ENCODE results near the gene GMDS. TPM values are rescaled to one million over a fixed set of nuclear protein-coding genes. Genes with fewer than 3 reads are reported as not detected.

The GMDS gene
- total RNA-seq, 2 experiments from 2014 or later, result 13.9 to 16.4 TPM

GRCh38 chr6:2173203-2173961 lies 72.0 kb downstream of the GMDS start:
- Histone ChIP-seq H3K27ac (ENCODE audit: low read depth in 1 of 2, low read length in 2 of 2) (no peak overlapping the region), H3K9me3 (ENCODE audit: control insufficient read depth in 1 of 2, insufficient read depth in 1 of 2, low read length in 2 of 2) (peaks cover 0 to 3% of the 10 kb centered on the region in 2 experiments), H3K4me3 (ENCODE audit: low read length) (no peak overlapping the region), H3K4me1 (ENCODE audit: insufficient read depth, low read length) (no peaks in the 10 kb centered on the region), H3K36me3 (ENCODE audit: insufficient read depth, low read length) (no peaks in the 10 kb centered on the region), H3K27me3 (ENCODE audit: control insufficient read depth in 1 of 2, insufficient read depth in 2 of 2, low read length in 2 of 2) (no peaks in the 10 kb centered on the region)
- H3K4me3 Mint-ChIP-seq, result no peak overlapping the region
- H3K9me3 Mint-ChIP-seq, result peaks cover 8% of the 10 kb centered on the region
- intact Hi-C loops (cut with DNase I, micrococcal nuclease), result no loop called here
- ATAC-seq (ENCODE audit: poor library complexity) (no peak), DNase-seq (no peak)
- H3K27me3 Mint-ChIP-seq, result no peaks in the 10 kb centered on the region
- peaks cover 43% of the 10 kb centered on the region for H3K4me1 Mint-ChIP-seq (ENCODE audit: low read depth)
- no peak overlapping the region for H3K27ac Mint-ChIP-seq
- TF ChIP-seq CTCF (IDR thresholded peaks at IDR 0.05), result no peak
- peaks cover 10% of the 10 kb centered on the region for H3K36me3 Mint-ChIP-seq (ENCODE audit: low read depth)
- ChIA-PET POLR2A (no interaction called here), CTCF (no interaction called here)

GRCh38 chr6:2171728-2172127 lies 73.7 kb downstream of the GMDS start:
- no peak overlapping the region for H3K4me3 ChIP-seq (ENCODE audit: low read length)
- Mint-ChIP-seq H3K36me3 (ENCODE audit: low read depth) (no peaks in the 10 kb centered on the region), H3K27me3 (no peaks in the 10 kb centered on the region)

GRCh38 chr6:2168480-2168879 lies 76.9 kb downstream of the GMDS start:
- Mint-ChIP-seq H3K27ac (no peak overlapping the region), H3K4me1 (ENCODE audit: low read depth) (peaks cover 20% of the 10 kb centered on the region), H3K4me3 (no peak overlapping the region), H3K27me3 (no peaks in the 10 kb centered on the region), H3K36me3 (ENCODE audit: low read depth) (no peaks in the 10 kb centered on the region), H3K9me3 (peaks cover 3% of the 10 kb centered on the region)
- ATAC-seq (ENCODE audit: poor library complexity) (no peak), DNase-seq (no peak)
- Histone ChIP-seq H3K27me3 (ENCODE audit: control insufficient read depth in 1 of 2, insufficient read depth in 2 of 2, low read length in 2 of 2) (no peaks in the 10 kb centered on the region), H3K4me1 (ENCODE audit: insufficient read depth, low read length) (no peaks in the 10 kb centered on the region), H3K9me3 (ENCODE audit: control insufficient read depth in 1 of 2, insufficient read depth in 1 of 2, low read length in 2 of 2) (peaks cover 0 to 11% of the 10 kb centered on the region in 2 experiments), H3K4me3 (ENCODE audit: low read length) (no peak overlapping the region), H3K36me3 (ENCODE audit: insufficient read depth, low read length) (no peaks in the 10 kb centered on the region), H3K27ac (ENCODE audit: low read depth in 1 of 2, low read length in 2 of 2) (no peak overlapping the region)
- TF ChIP-seq CTCF (IDR thresholded peaks at IDR 0.05), result no peak
- POLR2A ChIA-PET, result no interaction called here
- CTCF ChIA-PET, result interaction anchor here (0.6 kb wide), 1 partner anchor 181 kb away, joined by 3 read pairs; no protein-coding TSS in a partner anchor
- intact Hi-C loops (cut with DNase I, micrococcal nuclease), result no loop called here

More at GRCh38 chr6:2171728-2172127, 73.7 kb downstream of the GMDS start:
- Histone ChIP-seq H3K9me3 (ENCODE audit: control insufficient read depth in 1 of 2, insufficient read depth in 1 of 2, low read length in 2 of 2) (no peaks in the 10 kb centered on the region), H3K4me1 (ENCODE audit: insufficient read depth, low read length) (no peaks in the 10 kb centered on the region), H3K27me3 (ENCODE audit: control insufficient read depth in 1 of 2, insufficient read depth in 2 of 2, low read length in 2 of 2) (no peaks in the 10 kb centered on the region), H3K27ac (ENCODE audit: low read depth in 1 of 2, low read length in 2 of 2) (no peak overlapping the region), H3K36me3 (ENCODE audit: insufficient read depth, low read length) (no peaks in the 10 kb centered on the region)
- H3K4me3 Mint-ChIP-seq, result no peak overlapping the region
- ChIA-PET POLR2A (no interaction called here), CTCF (no interaction called here)
- DNase-seq, result no peak
- no peaks in the 10 kb centered on the region for H3K9me3 Mint-ChIP-seq
- no peak for TF ChIP-seq CTCF (IDR thresholded peaks at IDR 0.05)
- H3K4me1 Mint-ChIP-seq (ENCODE audit: low read depth), result peaks cover 29% of the 10 kb centered on the region
- H3K27ac Mint-ChIP-seq, result no peak overlapping the region
- intact Hi-C loops (cut with DNase I, micrococcal nuclease), result no loop called here
- ATAC-seq (ENCODE audit: poor library complexity), result no peak

Data from CD4-positive, alpha-beta T cell (primary cell).